ENCODE results near the gene TUBAL3. TPM values are rescaled to one million over a fixed set of nuclear protein-coding genes. Genes with fewer than 3 reads are reported as not detected.

TUBAL3 gene
- total RNA-seq, 1 experiment from 2014 or later, result not detected

DNA sequence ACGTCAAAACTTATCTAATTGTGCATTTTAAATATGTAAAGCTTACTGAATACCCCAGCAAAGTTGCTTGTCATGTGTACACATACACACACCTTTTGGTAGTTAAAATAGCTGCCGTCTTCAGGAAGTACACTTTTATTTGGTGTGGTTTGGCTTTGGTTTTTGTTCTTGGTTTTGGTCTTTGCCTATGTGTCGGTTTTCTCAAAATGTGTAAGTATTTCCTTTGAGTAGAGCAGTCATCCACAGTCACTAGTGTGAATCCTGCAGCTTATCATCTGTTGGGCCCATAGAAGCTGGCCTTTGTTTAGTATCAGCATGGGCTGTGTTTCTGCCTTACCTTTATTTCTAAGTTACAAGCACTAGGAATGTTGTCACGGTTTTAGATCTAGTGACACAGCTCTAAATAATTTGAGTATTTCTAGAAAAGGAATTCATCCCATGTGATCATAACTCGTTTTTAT is 43.0 kb upstream of the TUBAL3 start:
- Histone ChIP-seq H2BK5ac (ENCODE audit: insufficient read length, low read length) (no peak overlapping the region), H3K27me3 (ENCODE audit: insufficient read depth, low read length) (no peaks in the 10 kb centered on the region), H3K4ac (ENCODE audit: low read depth, low read length) (no peak overlapping the region), H3K23me2 (ENCODE audit: insufficient read length, low read depth, low read length, poor library complexity, severe bottlenecking) (no peaks in the 10 kb centered on the region), H3K23ac (ENCODE audit: insufficient read length, low read depth, low read length) (no peak overlapping the region), H3K14ac (ENCODE audit: insufficient read depth, low read length) (no peak overlapping the region), H4K5ac (ENCODE audit: insufficient read length, low read depth, low read length) (no peak overlapping the region), H3K79me2 (ENCODE audit: insufficient read depth, low read length) (peaks cover 14% of the 10 kb centered on the region; the same call in 1 of the 2 replicates), H2BK20ac (ENCODE audit: low read depth, low read length, poor library complexity, severe bottlenecking) (no peak overlapping the region), H3K4me1 (ENCODE audit: insufficient read depth, low read length) (no peaks in the 10 kb centered on the region; the same call in 1 of the 2 replicates), H2BK15ac (ENCODE audit: low read depth, low read length) (no peak overlapping the region), H3K9me3 (ENCODE audit: control insufficient read depth, low read depth, low read length) (no peaks in the 10 kb centered on the region), H2AFZ (ENCODE audit: low read length) (no peak overlapping the region), H2AK5ac (ENCODE audit: insufficient read length, low read length) (no peak overlapping the region), H4K8ac (replicated peaks; ENCODE audit: insufficient read length, low read depth, low read length) (no peak overlapping the region), H4K20me1 (ENCODE audit: control insufficient read depth, insufficient read depth, insufficient read length) (no peaks in the 10 kb centered on the region), H2BK12ac (ENCODE audit: insufficient read length, low read depth, low read length) (no peak overlapping the region), H3K9ac (ENCODE audit: extremely low read depth, insufficient read length, low read length) (peak overlapping the region; percentile 85), H3K18ac (ENCODE audit: insufficient read length, low read depth, low read length) (no peak overlapping the region), H3K56ac (ENCODE audit: insufficient read length, low read depth, low read length) (no peak overlapping the region), H4K91ac (ENCODE audit: insufficient read length, low read depth, low read length) (no peak overlapping the region), H3K79me1 (ENCODE audit: insufficient read depth, low read depth, low read length, poor library complexity, severe bottlenecking) (no peaks in the 10 kb centered on the region), H3T11ph (ENCODE audit: low read length) (no peak overlapping the region), H2BK120ac (ENCODE audit: low read depth, low read length, poor library complexity, severe bottlenecking) (no peak overlapping the region), H3K27ac (ENCODE audit: insufficient read length, low read depth, low read length) (no peak overlapping the region), H3K4me2 (ENCODE audit: insufficient read depth, insufficient read length, low read length) (peak overlapping the region; percentile 44)
- WGBS (ENCODE audit: extremely low coverage, insufficient read length, low lambda C conversion rate), result no CpG with 5 or more reads among the region's 5 CpGs
- peak overlapping the region; percentile 63 to 90 for H3K4me3 Mint-ChIP-seq
- H3K36me3 Mint-ChIP-seq (ENCODE audit: insufficient read depth in 1 of 3, low read depth in 3 of 3), result peaks cover 12 to 13% (median 12%) of the 10 kb centered on the region in 3 experiments
- TF ChIP-seq, protein P1, sequence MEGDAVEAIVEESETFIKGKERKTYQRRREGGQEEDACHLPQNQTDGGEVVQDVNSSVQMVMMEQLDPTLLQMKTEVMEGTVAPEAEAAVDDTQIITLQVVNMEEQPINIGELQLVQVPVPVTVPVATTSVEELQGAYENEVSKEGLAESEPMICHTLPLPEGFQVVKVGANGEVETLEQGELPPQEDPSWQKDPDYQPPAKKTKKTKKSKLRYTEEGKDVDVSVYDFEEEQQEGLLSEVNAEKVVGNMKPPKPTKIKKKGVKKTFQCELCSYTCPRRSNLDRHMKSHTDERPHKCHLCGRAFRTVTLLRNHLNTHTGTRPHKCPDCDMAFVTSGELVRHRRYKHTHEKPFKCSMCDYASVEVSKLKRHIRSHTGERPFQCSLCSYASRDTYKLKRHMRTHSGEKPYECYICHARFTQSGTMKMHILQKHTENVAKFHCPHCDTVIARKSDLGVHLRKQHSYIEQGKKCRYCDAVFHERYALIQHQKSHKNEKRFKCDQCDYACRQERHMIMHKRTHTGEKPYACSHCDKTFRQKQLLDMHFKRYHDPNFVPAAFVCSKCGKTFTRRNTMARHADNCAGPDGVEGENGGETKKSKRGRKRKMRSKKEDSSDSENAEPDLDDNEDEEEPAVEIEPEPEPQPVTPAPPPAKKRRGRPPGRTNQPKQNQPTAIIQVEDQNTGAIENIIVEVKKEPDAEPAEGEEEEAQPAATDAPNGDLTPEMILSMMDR (conservative IDR thresholded peaks at IDR 0.05), result no peak
- no peaks in the 10 kb centered on the region for H3K9me3 Mint-ChIP-seq
- DNase-seq, result no peak
- H3K4me1 Mint-ChIP-seq, result peaks cover 28 to 29% of the 10 kb centered on the region in 2 experiments
- H3K27ac Mint-ChIP-seq, result no peak overlapping the region; a peak in 1 of 7 replicates
- H3K27me3 Mint-ChIP-seq (ENCODE audit: low read depth), result no peaks in the 10 kb centered on the region
